Measurements from ENCODE around the gene EN2.
"Not testable (repeated sequence)": the region's sequence is repeated elsewhere in the genome, so short reads cannot be mapped to it uniquely, and the experiment has no call there.

EN2 gene

DNA sequence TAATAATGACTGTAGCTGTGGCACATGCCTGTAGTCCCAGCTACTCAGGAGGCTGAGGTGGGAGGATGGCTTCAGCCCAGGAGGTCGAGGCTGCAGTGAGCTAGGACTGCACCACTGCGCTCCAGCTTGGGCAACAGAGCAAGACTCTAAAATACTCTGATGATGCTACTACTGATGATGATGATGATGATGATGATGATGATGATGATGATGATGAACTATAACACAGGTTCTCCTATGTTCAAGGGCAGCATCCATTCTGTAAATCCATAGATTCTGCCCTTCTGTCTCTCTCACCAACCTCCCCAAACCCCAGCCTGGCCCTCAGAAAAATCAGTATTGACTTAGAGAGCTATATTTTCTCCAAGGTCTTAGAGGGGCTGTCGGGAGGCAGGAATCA lies 22.8 kb upstream of the EN2 start:
- H3K4me3 ChIP-seq (ENCODE audit: low read length), result no peak overlapping the region
- no peak for TF ChIP-seq ZNF274 (IDR thresholded peaks at IDR 0.05; ENCODE audit: low read depth, low read length)

DNA sequence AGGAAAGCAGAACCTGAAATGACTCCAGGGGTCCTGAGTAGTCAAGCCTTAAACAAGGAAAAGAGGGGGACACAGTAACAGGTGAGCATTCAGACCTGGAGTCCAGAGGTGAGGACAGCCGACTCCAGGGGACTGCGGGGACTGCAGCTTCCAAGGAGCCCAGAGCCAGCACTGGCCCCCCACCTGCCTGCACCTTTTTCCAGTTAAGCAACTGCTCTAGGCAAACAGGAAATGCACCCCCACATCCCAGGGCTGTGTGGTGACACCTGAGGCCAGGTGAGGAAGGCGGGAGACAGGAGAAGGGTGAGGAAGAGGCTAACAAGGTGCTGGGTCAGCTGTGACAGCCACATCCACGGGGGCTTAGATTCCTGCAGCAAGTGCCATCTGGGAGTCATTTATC lies 20.1 kb upstream of the EN2 start:
- TF ChIP-seq ZNF274 (IDR thresholded peaks at IDR 0.05; ENCODE audit: low read depth, low read length), result no peak
- no peak overlapping the region for H3K4me3 ChIP-seq (ENCODE audit: low read length)

DNA sequence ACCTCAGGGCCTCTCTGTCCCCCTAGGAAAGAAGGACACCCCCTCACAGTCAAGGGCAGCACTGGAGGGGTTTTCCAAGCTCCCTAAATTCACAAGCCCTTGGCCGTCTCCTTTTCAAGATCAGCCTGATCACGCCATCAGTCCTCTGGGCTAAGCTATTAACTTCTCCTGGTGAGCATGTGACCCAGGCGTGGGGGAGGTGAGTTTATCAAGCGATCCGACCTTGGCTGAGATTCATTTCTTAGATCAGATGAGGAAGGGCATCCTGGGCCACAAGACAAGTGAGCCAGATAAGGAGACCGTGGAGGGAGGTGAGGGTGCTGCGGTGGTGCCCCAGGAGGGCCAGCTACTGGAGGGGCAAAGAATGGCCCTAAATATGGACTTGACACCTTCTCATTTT lies 19.2 kb upstream of the EN2 start:
- H3K4me3 ChIP-seq (ENCODE audit: low read length), result no peak overlapping the region
- TF ChIP-seq ZNF274 (IDR thresholded peaks at IDR 0.05; ENCODE audit: low read depth, low read length), result no peak

DNA sequence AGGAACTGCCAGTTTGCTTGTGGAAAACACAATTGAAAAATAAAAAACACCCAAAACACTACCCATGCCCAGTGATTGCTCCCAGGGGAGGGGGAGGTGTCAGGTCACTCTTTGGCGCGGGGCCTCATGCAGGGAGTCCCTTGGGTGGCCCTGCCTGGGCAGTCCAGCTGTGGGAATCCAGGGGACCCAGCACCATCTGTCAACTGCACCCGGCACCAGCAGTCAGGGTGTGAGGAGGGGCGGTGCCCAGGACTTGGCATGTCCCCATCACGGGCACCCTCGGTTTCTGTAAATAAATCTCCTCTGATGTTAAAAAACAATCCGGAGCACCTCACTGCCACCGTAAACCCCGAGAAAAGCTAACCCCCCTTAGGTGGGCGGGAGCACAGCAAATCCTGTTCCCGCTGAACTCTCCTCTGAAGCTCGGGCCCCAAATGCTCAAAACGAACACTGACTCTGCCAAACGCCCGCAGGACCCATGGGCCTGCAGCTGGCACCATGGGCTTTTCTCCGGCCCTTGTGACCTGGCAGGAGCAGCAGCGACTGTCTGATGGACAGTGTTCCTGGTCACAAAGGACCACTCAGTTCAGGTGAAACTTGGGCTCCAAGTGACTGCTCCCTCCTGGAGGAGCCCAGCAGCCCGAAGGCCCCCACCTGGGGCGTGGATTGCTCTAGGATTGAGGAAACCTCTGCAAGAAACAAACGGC lies 18.5 kb upstream of the EN2 start:
- H3K4me3 ChIP-seq (ENCODE audit: low read length), result no peak overlapping the region
- no peak for TF ChIP-seq ZNF274 (IDR thresholded peaks at IDR 0.05; ENCODE audit: low read depth, low read length)

DNA sequence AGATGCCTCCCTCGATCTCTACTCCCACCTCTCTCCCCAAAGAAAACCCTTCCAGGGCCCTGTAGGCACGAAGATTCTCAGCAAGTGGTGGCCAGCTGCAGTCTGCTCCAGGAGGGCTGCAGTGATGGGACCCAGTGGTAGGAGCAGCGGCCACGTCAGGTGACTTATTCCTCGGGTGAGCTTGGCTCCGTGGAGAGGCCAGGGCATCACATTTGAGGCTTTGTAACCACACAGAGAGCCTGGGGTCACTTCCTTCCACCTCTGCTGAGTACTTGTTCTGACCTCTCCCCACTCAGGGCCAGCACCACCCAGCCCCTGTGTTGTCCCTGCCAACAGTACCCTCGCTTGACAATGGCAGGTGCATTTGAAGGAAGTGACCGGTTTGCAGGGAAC lies 17.9 kb upstream of the EN2 start:
- TF ChIP-seq ZNF274 (IDR thresholded peaks at IDR 0.05; ENCODE audit: low read depth, low read length), result no peak
- H3K4me3 ChIP-seq (ENCODE audit: low read length), result no peak overlapping the region

DNA sequence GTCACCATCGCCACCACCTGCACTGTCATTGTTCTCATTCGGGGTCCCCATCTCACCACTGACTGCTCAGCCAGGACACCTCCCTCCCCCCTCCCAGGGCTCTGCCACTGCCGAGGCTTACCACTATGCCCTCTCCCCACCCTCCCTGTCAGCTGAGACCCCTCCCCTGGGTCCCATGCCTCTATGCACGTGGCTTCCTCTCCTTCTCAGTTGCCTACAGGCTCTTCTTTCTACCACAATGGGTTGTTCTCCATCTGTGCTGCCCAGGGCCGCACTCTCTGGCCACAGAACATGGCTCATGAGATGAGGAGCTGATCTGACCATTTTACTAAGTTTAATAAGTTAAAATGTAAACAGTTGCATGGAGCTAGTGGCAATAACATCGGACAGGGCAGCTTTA lies 16.1 kb upstream of the EN2 start:
- TF ChIP-seq ZNF274 (IDR thresholded peaks at IDR 0.05; ENCODE audit: low read depth, low read length), result no peak
- no peak overlapping the region for H3K4me3 ChIP-seq (ENCODE audit: low read length)

DNA sequence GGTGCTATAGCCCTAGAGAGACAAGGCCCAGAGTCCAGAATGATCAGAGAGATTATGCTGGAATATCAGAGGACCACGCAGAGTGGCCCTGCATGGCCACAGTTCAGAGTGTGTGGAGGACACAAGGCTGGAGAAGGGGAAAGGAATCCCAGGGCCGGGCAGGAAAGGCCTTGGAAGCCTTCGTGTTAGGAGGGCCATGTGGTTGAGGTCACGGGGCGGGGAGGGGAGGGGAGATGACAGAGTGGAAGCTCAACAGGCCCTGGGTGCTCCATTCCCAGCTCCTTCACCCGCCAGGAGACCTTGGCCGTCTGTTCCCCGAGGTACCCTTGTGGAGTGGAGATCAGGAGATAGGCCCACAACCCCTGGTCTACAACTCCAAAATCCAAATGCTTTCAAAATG lies 13.2 kb upstream of the EN2 start:
- H3K4me3 ChIP-seq (ENCODE audit: low read length), result no peak overlapping the region

DNA sequence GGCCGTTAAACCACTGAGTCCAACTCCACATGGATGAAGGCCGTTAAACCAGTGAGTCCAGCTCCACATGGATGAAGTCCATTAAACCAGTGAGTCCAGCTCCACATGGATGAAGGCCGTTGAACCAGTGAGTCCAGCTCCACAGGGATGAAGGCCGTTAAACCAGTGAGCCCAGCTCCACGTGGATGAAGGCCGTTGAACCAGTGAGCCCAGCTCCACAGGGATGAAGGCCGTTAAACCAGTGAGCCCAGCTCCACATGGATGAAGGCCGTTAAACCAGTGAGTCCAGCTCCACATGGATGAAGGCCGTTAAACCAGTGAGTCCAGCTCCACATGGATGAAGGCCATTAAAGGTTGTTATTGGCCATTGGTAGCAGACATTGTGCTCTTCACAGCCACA lies 12.3 kb upstream of the EN2 start:
- not testable (repeated sequence) for H3K4me3 ChIP-seq (ENCODE audit: low read length)

More for the DNA sequence above, 13.2 kb upstream of the EN2 start:
- TF ChIP-seq ZNF274 (IDR thresholded peaks at IDR 0.05; ENCODE audit: low read depth, low read length), result no peak

DNA sequence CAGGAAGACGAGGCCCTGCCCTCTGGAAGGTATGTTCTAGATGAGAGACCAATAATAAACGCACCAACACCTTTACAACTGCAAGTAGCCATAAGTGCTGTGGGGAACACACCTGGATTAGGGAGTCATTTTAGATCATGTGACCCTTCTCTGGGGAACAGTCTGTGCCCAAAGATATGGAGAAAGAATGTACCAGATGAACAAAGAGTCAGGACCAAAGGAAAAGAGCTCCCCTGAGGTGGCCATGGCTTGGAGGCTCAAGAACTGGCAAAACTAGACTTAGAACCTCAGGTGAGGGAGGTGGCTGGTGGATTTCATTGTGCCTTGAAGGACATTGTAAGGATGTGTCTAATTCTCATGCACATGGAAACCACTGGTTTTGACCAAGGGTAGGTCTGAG lies 10.3 kb upstream of the EN2 start:
- no peak for TF ChIP-seq ZNF274 (IDR thresholded peaks at IDR 0.05; ENCODE audit: low read depth, low read length)
- H3K4me3 ChIP-seq (ENCODE audit: low read length), result no peak overlapping the region

DNA sequence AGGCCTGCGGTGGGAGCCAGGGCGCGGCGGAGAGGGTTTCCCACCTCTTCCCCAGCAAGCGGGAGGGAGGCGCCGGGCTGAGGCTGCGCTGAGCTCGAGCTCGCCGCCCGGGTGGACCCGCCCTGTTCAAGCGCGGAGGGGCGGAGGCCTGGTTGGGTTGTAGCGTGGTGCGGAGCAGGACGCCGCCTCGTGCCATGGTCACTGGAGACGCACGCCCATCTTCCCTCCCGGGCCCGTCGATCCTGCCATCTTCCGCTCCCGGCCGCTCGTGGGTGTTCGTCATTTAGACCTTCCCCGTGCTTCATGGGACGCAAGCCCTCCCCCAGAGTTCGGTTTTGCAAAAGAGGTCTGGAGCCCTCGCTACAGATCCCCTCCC lies 9.3 kb upstream of the EN2 start:
- TF ChIP-seq ZNF274 (IDR thresholded peaks at IDR 0.05; ENCODE audit: low read depth, low read length), result no peak
- no peak overlapping the region for H3K4me3 ChIP-seq (ENCODE audit: low read length)

DNA sequence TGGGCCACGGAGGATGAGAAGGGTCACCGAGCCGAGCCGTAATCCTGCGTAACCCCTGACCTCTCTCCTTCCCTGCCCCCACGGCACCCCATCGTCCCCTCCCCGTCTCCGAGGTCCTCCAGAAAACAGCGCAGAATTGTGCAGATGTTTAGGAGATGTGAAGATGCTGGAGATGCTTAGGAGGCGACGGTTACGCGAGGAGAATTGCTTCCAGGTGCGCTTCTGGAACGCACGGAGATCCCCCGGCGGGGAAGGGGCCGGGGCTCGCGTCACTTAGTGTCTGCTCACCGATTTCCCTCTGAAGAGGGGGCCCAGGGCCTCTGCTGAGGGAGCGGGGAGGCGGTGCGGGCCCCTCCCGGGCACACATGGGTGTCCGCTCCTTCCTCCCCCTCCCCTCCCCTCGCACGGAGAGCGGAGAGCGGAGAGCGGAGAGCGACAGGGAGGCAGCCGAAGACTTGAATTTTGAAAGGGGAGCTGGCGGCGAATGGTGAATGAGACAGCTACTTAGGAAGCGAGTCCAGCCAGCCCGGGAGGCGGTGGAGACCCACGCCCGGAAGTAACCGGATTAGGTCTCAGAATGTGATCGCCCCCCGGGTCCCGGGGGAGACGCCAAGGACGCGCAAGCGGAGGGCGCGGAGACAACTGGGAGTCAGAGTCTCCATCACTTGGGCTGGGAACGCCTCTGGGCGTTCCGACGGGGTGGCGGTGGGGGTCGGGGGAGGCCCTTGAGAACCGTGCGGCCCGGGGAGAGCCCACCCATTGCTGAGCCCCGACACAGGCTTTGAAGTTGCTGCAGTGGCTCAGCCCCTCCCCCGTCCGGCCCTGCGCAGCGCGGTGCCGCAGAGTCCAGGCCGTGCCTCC lies 8.7 kb upstream of the EN2 start:
- TF ChIP-seq ZNF274 (IDR thresholded peaks at IDR 0.05; ENCODE audit: low read depth, low read length), result no peak
- no peak overlapping the region for H3K4me3 ChIP-seq (ENCODE audit: low read length)

DNA sequence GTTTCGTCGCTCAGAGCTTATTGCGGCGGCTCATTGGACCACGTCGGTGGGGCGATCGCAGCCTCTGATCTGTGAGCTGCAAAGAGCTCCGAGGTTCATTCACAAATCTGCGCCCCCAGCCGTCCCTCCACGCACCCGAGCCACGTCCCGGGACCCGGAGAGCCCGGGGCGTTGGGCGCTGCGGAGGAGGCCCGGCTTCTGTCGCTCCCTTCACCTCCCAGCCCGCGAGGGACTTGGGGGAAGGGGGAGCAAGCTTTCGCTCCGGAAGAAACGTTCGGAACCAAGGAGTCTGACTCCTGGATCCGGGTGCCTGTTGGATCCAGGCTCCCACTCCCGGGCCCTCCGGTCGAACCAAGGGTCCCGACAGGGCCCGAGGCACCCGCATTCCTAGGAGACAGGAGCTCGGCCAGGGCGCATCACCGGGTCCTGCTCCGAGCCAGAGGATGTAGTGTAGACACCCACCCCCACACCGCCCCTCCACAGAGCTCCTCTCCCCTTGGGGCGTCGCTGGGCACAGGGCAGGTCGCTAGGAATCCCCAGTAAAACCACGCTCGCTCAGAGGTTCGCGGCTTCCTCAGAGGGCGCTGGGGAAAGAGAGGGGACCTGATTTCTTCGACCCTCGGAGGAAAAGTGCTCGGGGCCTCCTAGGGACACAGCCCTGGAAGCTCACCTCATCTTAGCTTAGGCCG lies 7.9 kb upstream of the EN2 start:
- no peak overlapping the region for H3K4me3 ChIP-seq (ENCODE audit: low read length)
- TF ChIP-seq ZNF274 (IDR thresholded peaks at IDR 0.05; ENCODE audit: low read depth, low read length), result no peak

DNA sequence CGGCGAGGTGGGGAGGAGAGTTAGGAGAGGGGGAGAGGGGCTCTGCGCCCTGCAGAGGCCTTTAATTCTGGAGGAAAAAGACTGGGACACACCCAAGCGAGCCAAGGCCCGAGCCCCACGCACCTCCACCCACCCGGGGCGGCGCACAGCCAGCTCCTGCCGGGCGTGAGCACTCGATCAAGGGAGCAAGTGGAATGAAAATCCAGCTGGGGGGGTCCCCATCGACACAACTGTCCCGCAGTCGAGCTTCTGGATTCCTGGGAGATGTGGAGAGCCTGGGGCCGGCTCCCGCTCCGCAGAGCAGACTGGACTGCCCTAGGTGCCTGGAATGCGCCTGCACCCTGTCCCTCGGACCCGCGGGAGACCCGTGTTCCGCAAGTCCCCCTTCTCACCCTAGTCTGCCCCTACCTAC lies 7.4 kb upstream of the EN2 start:
- H3K4me3 ChIP-seq (ENCODE audit: low read length), result no peak overlapping the region
- no peak for TF ChIP-seq ZNF274 (IDR thresholded peaks at IDR 0.05; ENCODE audit: low read depth, low read length)

DNA sequence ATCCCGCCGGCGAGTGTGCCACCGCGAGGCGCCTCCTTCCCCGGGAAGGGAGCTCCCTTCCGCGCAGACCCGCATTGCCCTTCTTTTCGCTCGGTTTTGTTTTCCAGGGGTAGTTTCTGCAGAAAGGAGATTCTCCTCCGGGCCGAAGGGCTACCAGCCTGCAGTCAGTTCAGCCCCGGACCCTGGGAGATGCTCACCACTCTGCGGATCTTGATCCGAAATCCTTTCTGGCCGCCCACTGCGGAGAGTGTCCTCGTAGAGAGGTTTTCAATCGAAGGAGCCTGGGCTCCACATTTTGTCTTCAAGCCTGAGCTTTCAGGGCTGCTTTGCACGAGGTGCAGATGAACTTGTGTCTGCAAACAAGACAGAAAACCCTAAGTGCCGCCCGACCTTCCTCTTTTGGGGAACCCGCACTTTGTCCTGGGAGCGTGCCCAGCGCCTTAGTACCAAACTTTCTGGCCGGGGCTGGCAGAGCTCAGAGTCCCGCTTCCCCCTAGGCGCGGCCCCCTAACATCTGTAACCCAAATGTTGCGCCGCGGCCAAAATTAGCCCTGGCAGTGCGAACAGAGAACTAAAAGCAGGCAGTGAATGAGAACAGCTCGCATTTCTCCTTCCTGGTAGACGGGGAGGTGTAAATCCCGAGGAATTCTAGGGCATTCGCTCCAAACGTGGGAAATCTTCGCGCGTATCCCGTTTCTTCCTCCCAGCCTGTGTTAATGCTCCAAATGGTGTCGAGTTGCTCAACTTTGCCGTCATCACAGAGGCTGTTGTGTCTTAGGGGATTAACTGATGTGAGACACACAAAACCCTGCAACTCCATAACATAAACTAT lies 6.7 kb upstream of the EN2 start:
- H3K4me3 ChIP-seq (ENCODE audit: low read length), result no peak overlapping the region
- TF ChIP-seq ZNF274 (IDR thresholded peaks at IDR 0.05; ENCODE audit: low read depth, low read length), result no peak
